NCI-H510A treated with DMSO at 0.1 percent for 48 hours (cell line): ENCODE results near the gene IRX4.

Source experiments
- DNase-seq: peaks from one replicate; lab custom pipeline; 2025; lab: John Stamatoyannopoulos, UW

Gene IRX4

DNA sequence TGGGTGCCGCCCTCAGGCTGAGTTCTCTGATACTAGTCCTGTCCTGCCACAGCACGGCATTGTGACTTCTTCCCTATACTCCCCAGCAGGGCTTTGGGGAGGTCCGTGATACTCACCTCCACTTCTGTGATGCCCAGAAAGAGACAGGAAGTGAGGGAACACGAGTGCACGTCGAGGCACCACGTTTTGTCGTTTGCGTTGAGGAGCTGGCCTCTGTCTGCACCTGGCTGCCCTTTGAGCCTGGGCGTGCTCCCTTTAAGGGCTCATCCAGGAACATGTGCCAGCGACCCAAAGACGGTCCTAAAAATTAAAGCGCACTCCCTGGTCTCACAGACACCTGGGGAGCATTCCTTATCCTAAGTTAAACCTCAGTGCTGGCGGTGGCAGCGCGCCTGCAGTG is 8.7 kb upstream of the IRX4 start:
- DNase-seq, result no peak

GRCh38 chr5:1890296-1890695 is 7.6 kb upstream of the IRX4 start:
- DNase-seq, result no peak

GRCh38 chr5:1889321-1890065 is 6.8 kb upstream of the IRX4 start:
- no peak for DNase-seq

GRCh38 chr5:1888541-1889251 is 6.0 kb upstream of the IRX4 start:
- no peak for DNase-seq

DNA sequence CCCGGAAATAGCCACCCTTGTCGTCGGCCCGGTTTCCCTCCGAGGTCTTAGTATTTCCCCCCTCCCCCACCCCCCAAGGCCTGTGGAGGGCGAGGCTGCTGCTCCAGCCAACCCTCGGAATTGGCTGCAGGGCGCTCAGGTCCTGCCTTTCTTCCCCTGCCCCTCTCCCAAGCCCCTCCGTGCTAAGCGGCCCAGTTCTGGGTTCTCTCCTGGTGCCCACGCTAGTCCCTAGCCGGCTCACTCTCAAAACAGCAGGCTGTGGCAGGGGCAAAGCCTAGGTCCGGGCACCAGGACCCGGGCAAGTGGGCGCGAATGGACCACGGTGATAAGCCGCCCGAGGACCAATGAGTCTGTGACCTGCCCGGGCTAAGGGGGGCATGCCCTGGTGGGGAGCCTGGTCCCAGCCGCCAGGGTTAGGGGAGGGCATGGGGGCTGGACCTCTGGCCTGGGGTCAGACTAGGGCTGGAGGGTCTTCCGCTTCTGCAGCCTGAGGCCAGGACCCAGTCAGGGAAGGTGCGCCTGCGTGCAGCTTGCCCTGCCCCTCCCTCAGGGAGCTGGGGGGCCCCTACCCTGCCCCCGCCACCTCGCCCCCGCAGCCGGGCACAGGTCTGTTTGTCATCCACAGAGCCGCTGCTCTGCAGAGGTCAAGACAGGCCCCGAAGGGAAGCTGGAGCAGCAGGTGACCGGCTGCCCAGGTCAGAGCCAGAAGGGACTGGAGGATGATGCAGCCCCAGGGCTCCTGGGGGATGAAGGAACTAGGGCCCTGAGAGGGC is 5.0 kb upstream of the IRX4 start:
- no peak for DNase-seq

GRCh38 chr5:1886846-1887587 is 4.3 kb upstream of the IRX4 start:
- DNase-seq, result no peak

DNA sequence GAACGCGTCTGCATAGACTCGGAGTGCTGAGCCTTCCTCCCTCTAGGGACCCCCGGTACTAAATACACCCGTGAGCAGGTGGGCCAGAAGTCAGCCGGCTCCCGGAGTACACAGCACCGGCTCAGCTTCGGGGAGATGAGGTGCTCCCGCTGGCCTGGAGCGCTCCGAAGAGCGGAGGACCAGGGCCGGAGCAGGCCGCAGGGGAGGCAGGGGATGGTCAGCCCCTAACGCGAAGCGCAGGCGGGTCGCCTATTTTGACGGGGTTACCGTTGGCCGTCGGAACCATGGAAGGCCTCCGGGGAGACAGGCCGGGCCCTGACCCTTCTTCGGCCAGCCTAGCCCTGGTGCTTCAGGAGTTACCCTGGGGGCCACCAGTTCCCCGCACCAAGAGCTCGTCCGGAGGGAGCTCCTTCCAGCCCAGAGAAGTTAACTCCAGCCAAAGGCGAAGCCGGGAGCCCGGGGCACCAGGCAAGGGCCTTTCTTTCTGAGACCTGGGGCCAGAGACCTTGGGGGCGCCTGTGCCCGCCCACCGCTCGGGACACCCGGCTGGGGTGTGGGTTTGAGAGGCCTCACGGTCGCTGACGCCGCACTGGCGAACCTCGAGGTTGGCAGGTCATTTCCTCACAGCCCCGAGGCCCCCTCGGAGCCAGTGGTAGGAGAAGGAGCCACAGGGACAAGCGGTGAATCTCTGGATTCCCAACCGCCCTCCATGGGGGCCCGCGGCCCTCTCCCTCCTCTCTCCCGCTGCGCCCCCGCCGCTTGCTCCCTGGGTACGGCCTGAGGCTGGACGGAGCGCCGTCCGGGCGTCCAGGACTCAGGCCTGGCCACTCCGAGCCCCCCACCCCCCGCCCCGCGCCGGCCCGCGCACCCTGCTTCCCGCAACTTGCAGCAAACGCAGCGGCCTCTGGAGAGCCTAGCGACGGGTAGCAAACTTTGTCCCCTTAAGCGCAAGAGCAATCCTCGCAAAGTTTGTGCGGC is 3.4 kb upstream of the IRX4 start:
- no peak for DNase-seq

DNA sequence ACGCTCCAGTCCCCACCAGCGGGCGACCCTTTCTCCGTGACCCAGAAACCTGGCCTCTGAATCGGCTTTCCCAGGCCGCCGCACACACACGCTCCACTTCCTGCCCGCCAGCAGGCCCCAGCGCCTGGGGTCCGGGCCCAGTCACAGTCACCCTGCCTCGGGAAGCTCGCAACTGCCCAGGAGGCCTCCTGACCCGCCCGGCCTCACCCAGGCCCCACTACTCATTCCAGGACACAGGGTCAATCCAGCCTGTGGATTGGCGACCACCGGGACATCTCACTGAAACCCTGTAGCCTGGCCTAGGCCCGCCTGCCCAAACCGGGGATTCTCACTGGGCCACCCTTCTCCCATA is 2.7 kb upstream of the IRX4 start:
- DNase-seq, result no peak

- no peak for DNase-seq
These were observed 2.1 kb upstream of the IRX4 start for GRCh38 chr5:1884678-1885403.

DNA sequence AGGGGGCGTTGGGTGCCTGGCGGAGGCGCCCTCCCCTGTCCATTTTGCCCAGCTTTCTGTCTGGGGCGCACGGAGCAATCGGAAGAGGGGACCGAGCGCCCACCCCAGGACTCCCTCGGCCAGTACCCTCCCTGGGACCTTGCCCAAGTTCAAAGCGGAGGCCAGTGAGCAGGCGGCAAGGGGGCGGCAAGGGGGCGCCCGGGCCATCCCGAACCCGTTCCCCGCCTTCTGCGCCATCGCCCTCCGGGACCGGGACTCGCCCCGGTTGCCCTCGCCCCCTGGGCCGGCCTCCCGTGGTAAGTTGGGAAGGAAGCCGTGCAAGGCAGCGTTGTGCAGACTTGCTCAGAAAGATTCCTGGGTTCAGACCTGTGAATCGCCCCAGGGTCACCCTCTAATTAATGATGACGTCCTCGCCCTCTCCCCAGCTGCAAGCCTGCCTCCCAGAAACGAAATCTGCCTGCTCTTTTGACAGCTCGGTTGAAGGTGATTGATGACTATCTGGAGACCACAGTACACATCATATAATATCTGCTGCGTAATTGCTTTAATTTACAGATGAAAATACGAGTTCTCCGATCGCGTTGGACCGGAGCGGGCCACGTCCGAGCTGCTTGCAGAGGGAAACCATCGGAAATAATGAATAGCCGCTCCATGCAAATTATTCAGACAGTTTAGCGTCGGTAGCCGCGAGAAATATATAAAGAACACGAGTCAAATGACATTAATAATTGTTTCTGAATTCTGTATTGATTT is 1.4 kb upstream of the IRX4 start:
- DNase-seq, result no peak

DNA sequence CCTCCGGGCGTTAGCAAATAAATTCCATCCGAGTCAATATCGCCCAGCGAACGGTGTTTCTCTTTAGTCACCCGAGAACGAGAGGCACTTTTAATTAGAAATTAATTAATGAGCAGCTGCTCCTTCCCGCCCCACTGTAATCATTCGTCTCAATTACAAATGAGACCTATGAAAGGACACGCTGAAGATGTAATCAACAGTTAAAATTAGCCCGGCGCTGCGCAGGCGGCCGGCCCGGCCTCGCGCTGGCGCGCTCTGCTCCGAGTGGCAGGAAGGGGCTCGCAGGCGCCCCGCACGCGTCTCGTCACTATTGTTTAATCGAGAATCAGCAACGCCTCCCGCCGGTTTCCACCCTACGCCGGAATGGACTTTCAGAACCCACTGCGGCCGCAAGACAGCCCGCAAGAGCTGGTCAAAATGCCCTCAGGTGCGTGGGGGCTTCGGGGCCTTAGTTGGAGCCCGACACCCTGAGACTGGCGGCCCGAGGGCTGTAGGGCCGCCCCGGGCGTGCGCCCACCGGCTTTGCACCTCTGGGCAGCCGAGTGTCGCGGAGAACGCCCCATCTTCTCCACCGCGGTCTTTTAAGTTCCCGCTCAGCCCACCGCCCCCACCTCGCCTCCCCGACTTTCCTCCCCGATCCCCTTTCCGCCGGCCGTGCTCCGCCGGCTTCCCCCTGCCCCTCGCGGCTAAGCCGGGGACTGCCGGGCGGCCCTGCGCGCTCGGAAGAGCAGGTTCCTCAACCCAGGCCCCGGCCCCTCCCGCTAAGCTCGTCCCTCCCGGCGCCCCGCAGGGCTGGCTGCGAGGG is 597 bp upstream of the IRX4 start:
- DNase-seq, result no peak

- DNase-seq, result no peak
These were observed 891 bp downstream of the IRX4 start for GRCh38 chr5:1881731-1882336.

GRCh38 chr5:1881098-1881572 is 1.6 kb downstream of the IRX4 start:
- DNase-seq, result no peak

- no peak for DNase-seq
These were observed 2.2 kb downstream of the IRX4 start for GRCh38 chr5:1880377-1881025.

GRCh38 chr5:1879292-1880263 is 3.1 kb downstream of the IRX4 start:
- no peak for DNase-seq

- no peak for DNase-seq
These were observed 4.5 kb downstream of the IRX4 start for GRCh38 chr5:1878050-1878849.
